GM21360 (cell line): Measurements from ENCODE around the gene IL17A.
"Not testable (repeated sequence)": the region's sequence is repeated elsewhere in the genome, so short reads cannot be mapped to it uniquely, and the experiment has no call there.

ENCODE experiments used
- ATAC-seq: cut with Tn5 transposase; IDR thresholded peaks from one replicate; pipeline ENCODE4 v1.9.1; 2021; ENCODE audit warnings: mild to moderate bottlenecking, moderate library complexity; ENCODE audit not compliant: unreplicated experiment

The IL17A gene

DNA sequence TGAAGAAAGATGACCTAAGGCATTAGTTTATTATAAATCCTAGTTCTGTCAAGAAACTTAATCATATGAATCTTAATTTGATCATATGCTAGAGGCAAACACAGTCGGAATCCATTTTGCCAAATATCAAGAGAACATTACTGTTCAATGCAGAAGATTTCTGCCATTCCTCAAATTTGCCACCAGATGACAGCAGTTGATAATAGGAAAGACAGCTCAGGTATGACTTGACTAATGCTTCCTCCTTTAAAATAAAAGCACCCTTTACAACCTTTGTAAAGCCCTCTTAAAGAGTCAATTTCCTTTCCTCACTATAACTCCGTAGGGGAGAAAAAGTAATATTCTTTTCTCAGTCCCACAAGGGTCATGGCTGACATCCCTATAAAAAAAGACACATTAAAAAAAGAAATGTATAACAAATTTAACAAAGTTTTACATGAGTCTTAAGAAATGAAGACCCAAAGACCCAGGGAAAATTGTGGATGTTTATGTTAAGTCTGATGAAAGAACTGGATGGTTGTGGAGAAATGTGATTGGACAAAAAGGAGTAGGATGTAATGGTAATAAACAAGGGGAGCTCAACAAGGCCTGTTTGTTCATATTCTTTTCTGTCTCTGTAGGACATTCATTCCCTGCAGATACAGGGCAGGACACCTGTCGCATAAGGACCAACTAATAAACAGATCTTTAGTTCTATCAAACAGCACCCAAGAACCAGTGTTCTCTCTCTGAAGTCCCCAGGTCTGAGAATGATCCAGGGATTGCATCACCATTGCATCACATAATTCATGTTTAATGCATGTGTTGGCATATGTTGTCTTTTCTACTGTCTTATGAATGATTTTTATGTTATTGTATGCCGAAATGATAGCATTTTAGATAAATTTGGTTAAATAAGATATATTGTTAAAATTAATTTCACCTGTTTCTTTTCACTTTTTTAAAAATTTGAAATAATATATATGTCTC is 23.0 kb upstream of the IL17A start:
- peak; percentile 59 for ATAC-seq

GRCh38 chr6:52164319-52165094 is 21.7 kb upstream of the IL17A start:
- no peak for ATAC-seq

DNA sequence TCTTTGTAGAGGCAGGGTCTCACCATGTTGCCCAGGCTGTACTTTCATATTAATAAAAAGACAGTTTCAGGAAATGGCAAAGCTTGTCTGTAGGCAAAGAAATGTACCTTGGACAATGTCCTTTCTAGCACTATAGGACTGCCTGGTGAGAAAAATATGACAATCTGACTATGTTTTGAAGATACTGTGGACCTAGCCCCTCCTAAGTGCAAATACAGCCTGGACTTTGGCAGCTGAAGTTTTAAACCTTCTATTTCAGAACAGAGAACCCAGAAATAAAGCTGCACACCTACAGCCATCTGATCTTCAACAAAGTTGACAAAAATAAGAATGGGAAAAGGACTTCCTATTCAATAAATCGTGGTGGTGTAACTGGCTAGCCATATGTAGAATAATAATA is 18.9 kb upstream of the IL17A start:
- no peak for ATAC-seq

GRCh38 chr6:52168351-52168750 is 17.8 kb upstream of the IL17A start:
- ATAC-seq, result not testable (repeated sequence)

DNA sequence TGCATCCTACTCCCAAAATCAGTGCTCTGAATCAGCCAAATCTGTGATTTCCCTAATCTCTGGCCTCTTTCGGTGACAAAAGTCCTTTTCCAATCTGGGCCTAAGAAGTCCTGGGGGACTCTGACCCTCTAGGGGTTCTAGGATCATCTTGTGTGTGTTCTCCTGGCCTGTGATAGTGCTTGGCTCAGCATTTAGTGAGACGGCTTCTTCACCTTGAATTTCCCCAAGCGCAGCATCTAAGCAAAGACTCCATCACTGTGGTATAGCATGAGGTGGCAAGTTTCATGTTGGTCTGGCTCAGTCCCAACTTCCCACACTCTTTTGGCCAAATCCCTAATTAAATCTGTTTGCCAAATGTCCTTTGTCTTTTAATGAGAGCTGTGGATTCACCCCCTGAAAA is 12.1 kb upstream of the IL17A start:
- ATAC-seq, result no peak

- peak; percentile 73 for ATAC-seq
Measured at GRCh38 chr6:52176550-52176949, 9.6 kb upstream of the IL17A start.

- no peak for ATAC-seq
Measured at GRCh38 chr6:52177961-52178360, 8.2 kb upstream of the IL17A start.

DNA sequence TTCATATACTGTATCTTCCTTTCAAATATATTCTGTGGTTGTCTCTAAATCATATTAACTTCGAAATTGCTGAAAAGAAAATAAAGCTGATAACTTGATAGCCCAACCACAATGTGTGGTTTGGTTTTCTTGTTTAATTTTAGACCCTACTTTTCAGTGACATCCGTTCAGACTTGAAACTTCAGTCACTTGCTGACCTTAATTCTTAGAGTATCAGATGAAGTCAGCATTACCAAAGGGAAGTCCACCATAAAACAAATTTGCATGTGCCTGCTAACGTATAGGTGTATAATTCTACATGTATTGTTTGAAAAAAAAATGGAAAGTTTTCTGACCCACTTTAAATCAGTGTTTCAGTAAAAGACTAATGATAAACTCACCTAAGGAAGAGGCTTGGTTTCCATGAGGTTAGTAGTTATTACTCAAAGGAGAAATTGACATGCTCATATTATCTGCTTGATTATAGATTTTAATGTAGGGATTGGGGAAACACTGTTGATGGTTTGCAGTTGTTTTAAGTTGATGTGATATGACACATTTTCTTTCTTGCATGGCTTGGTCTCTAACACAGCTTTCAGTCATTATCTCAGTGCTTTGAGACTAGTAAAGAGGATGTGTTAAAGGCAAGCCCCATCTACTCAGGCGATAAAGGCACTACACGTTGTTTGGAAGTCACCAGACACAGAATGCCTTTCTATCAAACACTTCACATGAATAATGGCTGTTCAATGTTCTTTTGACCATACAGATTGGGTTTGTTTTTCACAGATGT is 5.2 kb upstream of the IL17A start:
- ATAC-seq, result peak; percentile 64

GRCh38 chr6:52183131-52183713 is 3.0 kb upstream of the IL17A start:
- no peak for ATAC-seq

DNA sequence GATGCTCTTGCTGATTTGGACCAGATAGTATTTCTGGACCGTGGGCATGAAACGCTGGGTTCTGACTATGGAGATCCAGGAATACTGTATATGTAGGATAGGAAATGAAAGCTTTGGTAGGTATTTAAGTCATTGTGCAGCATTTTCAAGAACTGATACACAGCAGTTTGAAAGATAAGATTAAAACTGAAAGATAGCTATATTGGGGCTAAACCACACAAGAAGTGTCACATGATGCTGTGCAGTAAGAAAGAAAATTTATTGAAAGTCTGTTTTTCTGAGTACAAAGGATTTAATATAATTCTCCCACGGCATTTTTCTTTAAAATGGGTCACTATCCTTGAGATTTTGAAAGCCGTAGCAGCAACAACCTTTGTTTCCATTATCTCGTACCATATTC is 305 bp downstream of the IL17A start:
- peak; percentile 83 for ATAC-seq

DNA sequence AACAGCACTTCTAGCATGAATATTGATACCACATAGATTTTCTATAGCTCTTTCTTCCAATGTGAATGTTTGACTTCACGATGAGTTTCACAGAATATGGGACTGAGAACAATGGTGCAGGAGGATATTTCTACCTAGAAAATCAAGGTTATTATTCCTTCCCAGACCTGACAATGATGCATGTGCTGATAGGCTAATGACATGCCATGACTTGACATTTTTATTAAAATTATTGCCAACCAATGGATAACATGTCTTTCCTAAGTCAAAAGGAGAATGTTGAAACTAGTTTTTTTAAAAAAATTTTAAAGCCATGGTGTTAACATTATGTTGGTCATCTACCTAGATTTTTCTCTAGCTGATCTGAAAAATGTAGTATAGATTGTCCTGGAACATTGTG is 923 bp downstream of the IL17A start:
- no peak for ATAC-seq

- ATAC-seq, result no peak
Measured at GRCh38 chr6:52189974-52190373, 3.8 kb downstream of the IL17A start.

- peak; percentile 63 for ATAC-seq
Measured at GRCh38 chr6:52190409-52190808, 4.2 kb downstream of the IL17A start.

- no peak for ATAC-seq
Measured at GRCh38 chr6:52191824-52192223, 5.6 kb downstream of the IL17A start.

- no peak for ATAC-seq
Measured at GRCh38 chr6:52195886-52196285, 9.7 kb downstream of the IL17A start.

GRCh38 chr6:52200088-52200487 is 13.9 kb downstream of the IL17A start:
- ATAC-seq, result not testable (repeated sequence)

GRCh38 chr6:52201046-52201445 is 14.9 kb downstream of the IL17A start:
- no peak for ATAC-seq

DNA sequence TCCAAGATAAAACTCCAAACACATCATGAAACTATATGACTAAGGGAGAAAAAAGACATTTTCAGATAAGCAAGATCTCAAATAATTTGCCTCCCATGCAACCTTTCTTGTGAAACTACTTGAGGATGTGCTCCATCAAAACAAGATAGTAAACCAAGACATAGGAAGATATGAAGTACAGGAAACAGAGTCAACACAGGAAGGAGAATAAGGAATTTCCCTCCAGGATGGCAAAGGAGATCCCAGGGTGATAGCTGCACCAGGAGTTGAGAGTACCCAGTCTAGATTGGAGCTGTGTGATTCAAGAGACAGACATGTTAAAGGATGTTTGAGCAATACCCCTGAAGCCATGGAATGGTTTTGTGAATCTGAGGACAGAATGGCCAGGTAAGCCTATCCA is 15.3 kb downstream of the IL17A start:
- ATAC-seq, result no peak

DNA sequence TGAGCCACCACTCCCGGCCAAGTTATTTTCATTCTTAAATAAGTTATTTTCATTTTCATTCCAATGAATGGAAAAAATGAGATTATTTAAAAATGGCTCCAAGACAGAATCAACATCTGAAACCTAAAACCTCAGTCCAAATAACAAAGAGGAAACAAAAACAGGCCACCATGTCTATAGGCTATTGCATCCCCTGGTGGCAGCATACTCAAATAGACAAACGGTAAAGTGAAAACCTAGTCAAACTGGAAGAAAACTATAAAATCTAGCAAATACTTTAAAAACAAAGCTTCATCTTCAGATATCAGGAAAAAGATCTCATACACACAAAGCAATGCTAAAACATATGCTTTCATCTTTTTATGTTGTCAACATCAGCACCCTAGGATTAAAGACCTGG is 20.9 kb downstream of the IL17A start:
- ATAC-seq, result no peak

DNA sequence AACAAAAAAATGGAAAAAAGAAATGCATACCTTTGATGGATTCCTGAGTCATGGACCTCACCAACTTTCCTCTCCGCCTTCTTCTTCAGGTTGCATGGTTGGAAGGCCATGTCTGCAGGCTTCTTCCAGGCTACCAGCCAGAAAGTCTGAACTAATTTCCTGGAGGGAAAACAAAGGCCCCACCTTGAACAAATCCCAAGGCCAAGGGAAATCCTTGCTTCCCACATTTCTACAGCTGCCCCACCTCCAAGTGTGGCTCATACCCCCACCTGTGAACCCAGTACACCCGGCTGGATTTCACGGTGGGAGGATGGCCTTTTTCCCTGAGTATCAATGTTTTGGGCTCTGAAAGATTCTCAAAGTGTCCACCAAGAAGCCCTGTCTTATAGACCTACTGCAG is 22.4 kb downstream of the IL17A start:
- no peak for ATAC-seq

- peak; percentile 46 for ATAC-seq
Measured at GRCh38 chr6:52209770-52210169, 23.6 kb downstream of the IL17A start.
